ENCODE results near the gene ARHGEF9.

Gene ARHGEF9

GRCh38 chrX:63661676-63662075, 123.3 kb downstream of the ARHGEF9 start:
- no peak for TF ChIP-seq ZBTB7A (IDR thresholded peaks at IDR 0.05; ENCODE audit: low read depth)
- no peak for TF ChIP-seq TEAD4 (IDR thresholded peaks at IDR 0.05)
- TF ChIP-seq RAD21 (IDR thresholded peaks at IDR 0.05; ENCODE audit: low read depth), result no peak

- no peak for TF ChIP-seq ZBTB7A (IDR thresholded peaks at IDR 0.05; ENCODE audit: low read depth)
- no peak for TF ChIP-seq EP300 (IDR thresholded peaks at IDR 0.05; ENCODE audit: borderline replicate concordance)
- TF ChIP-seq REST (IDR thresholded peaks at IDR 0.05; ENCODE audit: low read depth), result no peak
- TF ChIP-seq TCF12 (IDR thresholded peaks at IDR 0.05; ENCODE audit: low read depth), result no peak
- no peak for TF ChIP-seq USF1 (IDR thresholded peaks at IDR 0.05)
- TF ChIP-seq CREB1 (IDR thresholded peaks at IDR 0.05; ENCODE audit: low read depth), result no peak
- TF ChIP-seq TEAD4 (IDR thresholded peaks at IDR 0.05), result no peak
- no peak for TF ChIP-seq YY1 (IDR thresholded peaks at IDR 0.05; ENCODE audit: low read depth)
- no peak for TF ChIP-seq MAX (IDR thresholded peaks at IDR 0.05)
- TF ChIP-seq RAD21 (IDR thresholded peaks at IDR 0.05; ENCODE audit: low read depth), result no peak
- TF ChIP-seq FOXM1 (IDR thresholded peaks at IDR 0.05; ENCODE audit: borderline replicate concordance, low read depth), result no peak
- no peak for TF ChIP-seq CEBPB (IDR thresholded peaks at IDR 0.05)
- TF ChIP-seq EGR1 (IDR thresholded peaks at IDR 0.05), result no peak
- no peak for TF ChIP-seq NFIC (IDR thresholded peaks at IDR 0.05)
- TF ChIP-seq TAF1 (IDR thresholded peaks at IDR 0.05; ENCODE audit: low read depth), result no peak
Measured at GRCh38 chrX:63658920-63659319, 126.1 kb downstream of the ARHGEF9 start.

GRCh38 chrX:63657821-63658220, 127.2 kb downstream of the ARHGEF9 start:
- TF ChIP-seq REST (IDR thresholded peaks at IDR 0.05; ENCODE audit: low read depth) (no peak), RAD21 (IDR thresholded peaks at IDR 0.05; ENCODE audit: low read depth) (no peak), CEBPB (IDR thresholded peaks at IDR 0.05) (no peak), TCF12 (IDR thresholded peaks at IDR 0.05; ENCODE audit: low read depth) (no peak), EGR1 (IDR thresholded peaks at IDR 0.05) (no peak), EP300 (IDR thresholded peaks at IDR 0.05; ENCODE audit: borderline replicate concordance) (no peak), FOXM1 (IDR thresholded peaks at IDR 0.05; ENCODE audit: borderline replicate concordance, low read depth) (no peak), TAF1 (IDR thresholded peaks at IDR 0.05; ENCODE audit: low read depth) (no peak), MAX (IDR thresholded peaks at IDR 0.05) (no peak), TEAD4 (IDR thresholded peaks at IDR 0.05) (no peak), CREB1 (IDR thresholded peaks at IDR 0.05; ENCODE audit: low read depth) (no peak)

- no peak for TF ChIP-seq EGR1 (IDR thresholded peaks at IDR 0.05)
- no peak for TF ChIP-seq YY1 (IDR thresholded peaks at IDR 0.05; ENCODE audit: low read depth)
- TF ChIP-seq MAX (IDR thresholded peaks at IDR 0.05), result no peak
- no peak for TF ChIP-seq USF1 (IDR thresholded peaks at IDR 0.05)
- TF ChIP-seq CEBPB (IDR thresholded peaks at IDR 0.05), result no peak
- no peak for TF ChIP-seq NFIC (IDR thresholded peaks at IDR 0.05)
- TF ChIP-seq CREB1 (IDR thresholded peaks at IDR 0.05; ENCODE audit: low read depth), result no peak
- TF ChIP-seq TAF1 (IDR thresholded peaks at IDR 0.05; ENCODE audit: low read depth), result no peak
- TF ChIP-seq FOXM1 (IDR thresholded peaks at IDR 0.05; ENCODE audit: borderline replicate concordance, low read depth), result no peak
- TF ChIP-seq EP300 (IDR thresholded peaks at IDR 0.05; ENCODE audit: borderline replicate concordance), result no peak
- no peak for TF ChIP-seq TCF12 (IDR thresholded peaks at IDR 0.05; ENCODE audit: low read depth)
- no peak for TF ChIP-seq ZBTB7A (IDR thresholded peaks at IDR 0.05; ENCODE audit: low read depth)
Measured at GRCh38 chrX:63656871-63657580, 128.0 kb downstream of the ARHGEF9 start.

- TF ChIP-seq EGR1 (IDR thresholded peaks at IDR 0.05), result no peak
Measured at GRCh38 chrX:63652086-63652765, 132.8 kb downstream of the ARHGEF9 start.

All from Ishikawa (cell line).